ENCODE results near the gene TRPC4.

- TF ChIP-seq CTCF (IDR thresholded peaks at IDR 0.05) (no peak), POLR2A (IDR thresholded peaks at IDR 0.05) (no peak)
Measured at GRCh38 chr13:37657956-37658355, 211.6 kb downstream of the TRPC4 start.
